NAMALWA (cell line): ENCODE data around the gene RHOBTB1.
"Not testable (repeated sequence)": the region's sequence is repeated elsewhere in the genome, so short reads cannot be mapped to it uniquely, and the experiment has no call there.

Experiments
- DNase-seq: peaks from one replicate; pipeline ENCODE4 v3.0.0-alpha.2; 2015; ENCODE audit warnings: low spot score

RHOBTB1 gene

DNA sequence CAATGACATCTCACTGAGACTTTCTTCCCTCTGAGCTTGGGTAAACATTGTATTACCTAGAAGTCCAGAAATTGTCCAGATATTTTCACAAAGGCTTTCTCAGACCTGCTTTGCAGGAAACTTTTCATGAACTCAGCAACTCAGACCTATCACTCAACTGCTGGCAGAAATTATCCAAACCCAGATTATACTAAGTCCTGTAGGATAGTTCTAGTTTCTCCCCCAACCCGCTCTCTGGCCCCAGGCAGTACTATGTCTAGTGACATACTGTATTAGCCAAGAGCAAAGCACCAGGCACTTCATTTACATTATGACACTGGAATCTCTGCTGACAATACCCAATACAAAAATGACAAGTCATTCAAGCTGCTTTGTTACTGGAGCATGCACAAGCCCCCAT is 75.0 kb downstream of the RHOBTB1 start:
- DNase-seq = no peak

DNA sequence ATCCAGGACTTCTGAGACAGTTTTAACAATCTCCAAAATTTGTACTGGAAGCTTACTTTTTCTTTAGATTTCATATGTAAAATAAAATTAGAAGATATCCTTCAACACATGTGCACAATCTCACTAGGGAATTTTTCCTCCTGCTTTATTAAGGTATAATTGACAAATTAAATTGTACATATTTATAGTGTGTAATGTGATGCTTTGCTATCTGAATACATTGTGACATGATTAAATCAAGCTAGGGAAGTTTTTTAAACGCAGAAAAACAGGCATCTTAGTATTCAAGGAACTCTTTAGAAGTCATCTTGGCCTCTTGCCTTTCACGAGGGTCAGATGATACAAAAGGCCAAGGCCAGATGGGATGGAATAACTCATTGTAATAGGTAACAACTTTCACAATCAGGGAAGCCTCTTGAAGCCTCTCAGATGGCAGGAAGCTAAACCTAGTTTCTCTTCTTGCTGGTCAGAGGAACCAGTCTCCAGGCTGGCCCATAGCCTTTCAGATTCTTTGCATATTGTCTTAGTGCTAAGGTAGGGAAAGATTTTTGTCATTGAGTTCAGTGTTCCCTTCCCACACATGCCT is 78.7 kb downstream of the RHOBTB1 start:
- DNase-seq = no peak

DNA sequence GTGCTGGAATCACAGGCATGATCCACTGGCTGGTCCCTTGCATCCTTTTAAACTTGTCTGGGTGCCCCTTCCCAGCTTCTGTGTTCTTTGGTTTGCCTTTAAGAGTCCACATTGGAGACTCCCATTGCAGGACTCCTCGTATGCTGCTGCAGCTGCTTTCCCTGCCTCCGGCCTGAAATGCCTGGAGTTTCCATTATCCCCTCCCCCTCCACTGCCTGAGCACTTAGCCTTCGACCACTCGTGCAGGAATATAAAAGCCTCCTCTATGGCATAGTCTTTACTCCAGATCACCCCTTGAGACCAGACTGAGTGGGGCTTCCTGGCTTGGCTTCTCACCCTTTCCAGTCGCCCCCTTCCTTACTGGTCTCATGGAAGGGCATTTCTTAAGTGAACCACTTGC is 80.2 kb downstream of the RHOBTB1 start:
- DNase-seq = no peak

DNA sequence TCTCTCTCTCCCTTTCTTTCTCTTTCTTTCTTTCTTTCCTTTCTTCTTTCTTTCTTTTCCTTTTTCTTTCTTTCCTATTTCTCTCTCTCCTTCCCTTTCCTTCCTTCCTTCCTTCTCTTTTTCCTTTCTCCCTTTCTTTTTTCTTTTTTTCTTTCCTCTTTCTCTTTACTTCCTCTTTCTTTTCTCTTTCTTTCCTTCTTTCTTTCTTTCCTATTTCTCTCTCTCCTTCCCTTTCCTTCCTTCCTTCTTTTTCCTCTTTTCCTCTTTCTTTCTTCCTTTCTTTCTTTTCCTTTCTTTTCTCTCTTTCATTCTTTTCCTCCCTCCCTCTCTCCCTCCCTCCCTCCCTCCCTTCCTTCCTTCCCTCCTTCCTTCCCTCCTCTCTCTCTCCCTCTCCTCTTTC is 81.5 kb downstream of the RHOBTB1 start:
- DNase-seq = no peak

DNA sequence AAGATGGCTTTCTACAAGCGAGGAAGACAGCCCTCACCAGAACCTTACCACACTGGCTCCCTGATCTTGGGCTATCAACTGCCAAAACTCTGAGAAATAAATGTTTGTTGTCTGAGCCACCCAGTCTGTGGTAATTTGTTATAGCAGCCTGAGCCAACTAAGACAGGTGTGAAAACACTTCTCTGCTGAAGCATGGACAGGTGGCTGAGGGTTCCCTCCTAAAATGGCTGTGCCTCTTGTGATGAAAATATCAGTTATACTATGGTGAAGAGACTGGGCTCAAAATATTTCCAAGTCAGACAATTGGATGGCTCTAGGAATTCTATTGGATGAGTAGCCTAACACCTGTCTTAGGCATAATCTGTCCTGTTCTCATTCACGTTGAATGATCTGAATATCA is 87.6 kb downstream of the RHOBTB1 start:
- DNase-seq = no peak

DNA sequence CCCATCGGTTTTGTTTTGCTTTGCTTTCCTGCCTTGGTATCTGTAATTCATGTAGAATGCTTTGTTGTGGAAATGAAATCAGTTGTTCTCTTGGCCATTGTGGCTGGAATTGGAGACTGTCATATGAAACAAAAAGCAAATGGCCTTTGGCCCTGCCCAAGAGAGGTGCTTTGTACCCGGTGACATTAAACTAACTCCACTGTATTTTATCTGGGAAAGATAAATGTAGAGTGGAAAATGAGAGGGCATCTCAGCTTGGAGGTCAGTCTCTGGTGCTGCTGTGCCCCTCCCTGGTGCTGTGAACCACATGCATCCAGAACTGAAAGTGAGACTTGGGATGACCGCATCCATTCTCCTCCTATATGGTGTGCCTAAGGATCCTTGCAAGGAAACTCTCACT is 90.3 kb downstream of the RHOBTB1 start:
- no peak for DNase-seq

DNA sequence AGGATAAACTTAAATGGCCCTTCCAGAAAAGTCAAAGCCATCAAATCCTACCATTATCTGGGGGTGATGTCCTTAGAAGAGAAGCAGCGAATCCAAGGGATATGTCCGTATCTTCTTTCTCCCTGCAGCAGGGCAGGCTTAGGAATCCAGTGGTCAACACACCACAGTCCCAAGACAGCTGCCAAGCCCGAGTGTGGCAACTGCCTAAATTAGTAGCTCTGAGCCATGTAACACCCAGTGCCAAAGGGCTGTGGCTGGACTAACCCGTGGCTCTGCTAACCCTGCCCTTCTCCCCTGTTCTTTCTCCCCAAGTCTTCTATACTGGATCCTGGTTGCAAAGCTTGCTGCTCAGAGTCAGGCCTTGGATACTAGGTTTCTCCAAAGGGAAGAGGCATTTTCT is 90.9 kb downstream of the RHOBTB1 start:
- no peak for DNase-seq

DNA sequence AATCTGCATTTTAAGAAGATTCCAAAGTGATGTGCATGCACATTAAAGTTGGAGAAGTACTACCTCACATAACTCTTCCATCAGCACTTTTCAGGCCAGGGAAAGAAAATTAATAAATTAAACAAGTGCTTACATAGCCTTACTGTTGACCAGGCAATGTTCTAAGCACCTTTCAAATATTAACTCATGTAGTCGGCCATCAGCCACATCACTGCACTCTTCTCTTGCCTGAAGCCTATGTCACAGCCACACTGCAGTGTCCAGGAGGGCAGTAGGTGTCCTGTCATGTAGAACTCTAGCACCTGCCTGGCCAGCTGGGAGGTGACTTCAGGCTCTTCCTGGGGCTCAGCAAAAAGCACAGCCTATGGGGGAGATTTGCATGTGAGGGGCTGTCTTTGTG is 94.2 kb downstream of the RHOBTB1 start:
- no peak for DNase-seq

DNA sequence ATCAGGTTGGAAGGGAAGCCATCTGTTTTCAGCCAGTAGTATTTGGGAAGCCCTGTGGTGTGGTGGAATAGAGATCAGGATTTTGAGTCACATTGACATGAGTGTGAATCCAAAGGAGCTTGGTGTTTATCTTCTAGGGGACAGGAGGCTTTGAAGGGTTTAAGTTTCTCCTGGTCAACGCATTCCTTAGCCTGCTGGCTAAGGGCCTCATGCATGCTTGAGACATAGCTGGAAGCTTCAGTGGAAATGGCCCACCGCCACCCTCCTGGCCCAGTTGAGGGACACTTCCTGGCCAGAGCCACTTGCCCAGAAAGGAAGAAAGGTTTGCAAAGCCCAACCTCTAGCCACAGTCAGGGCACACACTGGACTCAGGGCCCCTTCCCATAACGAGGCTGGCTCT is 94.8 kb downstream of the RHOBTB1 start:
- no peak for DNase-seq

DNA sequence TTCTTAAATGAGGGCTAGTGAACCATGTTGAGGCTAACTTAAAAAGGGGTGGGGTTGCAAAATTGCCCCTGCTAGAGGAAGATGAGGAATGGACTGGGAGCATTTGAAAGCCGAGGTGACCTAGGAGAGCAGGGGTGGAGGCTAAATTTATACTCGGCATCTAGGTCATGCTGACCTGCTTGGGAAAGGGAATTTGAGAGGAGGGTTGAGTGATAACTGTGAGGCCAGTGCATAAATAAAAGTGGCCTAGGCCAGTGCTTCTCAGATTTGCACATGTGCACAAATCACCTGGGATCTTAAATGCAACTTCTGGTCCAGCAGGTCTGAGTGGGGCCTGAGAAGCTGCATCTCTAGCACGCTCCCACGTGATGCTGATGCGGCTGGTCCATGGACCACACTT is 95.3 kb downstream of the RHOBTB1 start:
- DNase-seq = no peak

DNA sequence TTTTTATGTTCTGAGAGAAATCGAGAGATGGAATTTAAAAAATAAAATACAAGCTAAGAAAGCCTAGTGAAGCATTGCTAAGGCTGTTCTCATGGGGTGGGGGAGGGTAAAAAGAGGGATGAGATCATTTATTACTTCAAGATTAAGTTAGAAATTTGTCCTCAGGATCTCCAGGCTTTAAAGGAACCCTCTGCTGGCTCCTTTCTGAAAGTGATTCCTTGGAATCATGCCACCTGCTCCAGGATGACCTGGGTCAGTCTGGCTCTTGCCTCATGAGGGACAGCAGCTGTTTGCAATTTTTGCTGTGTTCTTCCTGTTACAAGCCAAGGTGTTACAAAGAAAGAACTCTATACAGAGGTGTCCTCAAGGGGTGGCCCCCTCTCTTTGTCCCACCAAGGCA is 95.9 kb downstream of the RHOBTB1 start:
- DNase-seq = no peak

DNA sequence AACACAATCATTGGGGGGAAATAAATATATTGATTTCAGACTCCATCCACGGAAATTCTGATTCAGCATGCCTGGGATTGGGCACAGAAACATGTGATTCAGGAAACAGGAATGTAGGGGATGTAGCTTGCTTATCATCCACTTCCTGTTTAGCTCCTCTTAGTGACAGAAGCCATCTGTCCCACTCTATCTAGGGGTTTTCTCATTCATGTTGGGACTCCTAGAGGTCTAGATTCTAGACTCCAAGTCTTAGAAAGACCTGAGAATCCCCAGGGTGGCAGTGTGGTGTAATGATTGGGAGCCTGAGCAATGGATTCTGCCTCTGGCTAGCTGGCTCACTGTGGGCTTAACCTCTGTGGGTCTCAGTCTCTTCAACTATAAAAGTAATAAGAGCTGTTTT is 97.8 kb downstream of the RHOBTB1 start:
- DNase-seq = no peak

DNA sequence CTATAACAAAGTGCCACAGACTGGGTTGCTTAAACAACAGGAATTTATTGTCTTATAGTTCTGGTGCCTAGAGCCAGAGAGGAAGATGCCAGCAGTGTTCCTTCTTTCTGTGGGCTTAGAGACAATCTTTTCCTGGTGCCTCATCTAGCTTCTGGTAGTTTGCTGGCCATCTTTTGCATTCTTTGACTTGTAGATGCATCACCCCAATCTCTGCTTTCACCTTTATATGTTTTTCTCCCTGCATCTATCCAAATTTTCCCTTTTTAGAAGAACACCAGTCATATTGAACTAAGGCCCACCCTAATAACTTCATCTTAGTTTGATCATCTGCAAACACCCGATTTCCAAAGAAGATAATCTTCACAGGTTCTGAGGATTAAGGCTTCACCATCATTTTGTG is 98.9 kb downstream of the RHOBTB1 start:
- no peak for DNase-seq

DNA sequence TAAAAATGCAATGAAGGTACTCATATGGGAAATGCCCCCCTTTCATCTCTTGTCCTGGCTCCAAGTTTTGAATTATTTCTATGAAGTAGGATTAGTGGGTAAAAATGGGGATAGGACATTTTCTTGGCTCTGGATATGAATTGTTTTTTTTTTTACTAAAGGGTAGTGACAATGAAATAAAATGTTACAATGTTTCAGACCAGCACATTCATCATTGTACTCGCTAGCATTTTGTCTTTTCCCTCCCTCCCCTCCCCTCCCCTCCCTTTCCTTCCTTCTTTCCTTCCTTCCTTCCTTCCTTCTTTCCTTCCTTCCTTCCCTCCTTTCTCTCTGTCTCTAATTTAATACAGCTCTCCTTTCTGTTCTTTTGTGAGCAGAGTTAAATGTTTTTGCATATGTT is 101.3 kb downstream of the RHOBTB1 start:
- no peak for DNase-seq

DNA sequence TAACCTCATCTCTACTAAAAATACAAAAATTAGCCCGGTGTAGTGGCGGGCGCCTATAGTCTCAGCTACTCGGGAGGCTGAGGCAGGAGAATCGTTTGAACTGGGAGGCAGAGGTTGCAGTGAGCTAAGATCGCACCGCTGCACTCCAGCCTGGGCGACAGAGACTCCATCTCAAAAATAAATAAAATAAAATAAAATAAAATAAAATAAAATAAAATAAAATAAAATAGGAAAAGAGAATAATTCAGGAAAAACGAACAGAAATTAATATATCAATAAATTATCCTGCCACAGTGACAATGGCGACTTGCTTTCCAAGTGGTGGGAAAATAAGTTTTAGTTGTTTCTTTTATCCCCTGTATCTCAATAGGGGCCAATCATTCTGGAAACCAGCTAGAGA is 102.8 kb downstream of the RHOBTB1 start:
- not testable (repeated sequence) for DNase-seq

DNA sequence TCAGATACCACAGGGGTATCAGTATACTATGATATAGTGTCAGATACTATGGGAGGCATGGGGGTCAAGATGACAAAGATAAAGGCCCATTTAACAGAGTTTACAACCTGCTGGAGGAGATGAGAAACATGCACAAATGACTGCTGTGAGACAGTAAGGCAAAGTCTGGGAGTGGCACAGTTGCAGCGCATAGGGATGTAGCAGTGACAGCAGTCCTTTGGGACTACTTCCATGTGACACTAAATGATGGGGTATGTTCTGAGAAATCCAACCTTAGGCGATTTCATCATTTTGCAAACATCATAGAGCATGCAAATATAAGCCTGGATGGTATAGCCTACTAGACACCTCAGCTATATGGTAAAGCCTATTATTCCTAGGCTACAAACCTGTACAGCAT is 108.9 kb downstream of the RHOBTB1 start:
- DNase-seq = no peak

DNA sequence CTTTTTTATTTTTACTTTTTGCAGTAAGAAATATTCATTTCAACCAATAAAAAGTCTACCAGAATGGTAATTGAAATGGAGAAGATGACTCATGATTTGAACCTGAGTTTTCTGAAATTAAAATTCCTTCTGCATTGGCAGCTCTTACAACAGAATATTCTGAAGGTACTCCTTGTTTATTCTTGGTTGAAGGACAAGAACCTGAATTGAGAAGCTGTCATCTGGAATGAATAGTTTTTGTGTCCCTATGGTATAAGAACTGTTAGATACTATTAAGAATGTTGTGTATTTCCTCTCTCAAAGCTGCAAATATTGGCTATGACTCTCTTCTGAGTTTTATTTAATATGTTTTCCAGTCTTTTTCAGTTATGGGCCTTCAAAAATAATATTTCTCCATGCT is 109.6 kb downstream of the RHOBTB1 start:
- no peak for DNase-seq

DNA sequence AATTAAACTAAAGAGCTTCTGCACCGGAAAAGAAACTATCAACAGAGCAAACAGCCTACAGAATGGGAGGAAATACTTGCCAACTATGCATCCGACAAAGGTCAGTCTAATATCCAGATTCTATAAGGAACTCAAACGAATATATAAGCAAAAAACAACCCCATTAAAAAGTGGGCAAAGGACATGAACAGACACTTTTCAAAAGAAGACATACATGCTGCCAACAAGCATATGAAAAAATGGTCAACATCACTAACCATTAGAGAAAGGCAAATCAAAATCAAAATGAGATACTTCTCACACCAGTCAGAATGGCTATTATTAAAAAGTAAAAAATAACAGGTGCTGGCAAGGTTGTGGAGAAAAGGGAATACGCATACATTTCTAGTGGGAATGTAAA is 111.8 kb downstream of the RHOBTB1 start:
- not testable (repeated sequence) for DNase-seq

DNA sequence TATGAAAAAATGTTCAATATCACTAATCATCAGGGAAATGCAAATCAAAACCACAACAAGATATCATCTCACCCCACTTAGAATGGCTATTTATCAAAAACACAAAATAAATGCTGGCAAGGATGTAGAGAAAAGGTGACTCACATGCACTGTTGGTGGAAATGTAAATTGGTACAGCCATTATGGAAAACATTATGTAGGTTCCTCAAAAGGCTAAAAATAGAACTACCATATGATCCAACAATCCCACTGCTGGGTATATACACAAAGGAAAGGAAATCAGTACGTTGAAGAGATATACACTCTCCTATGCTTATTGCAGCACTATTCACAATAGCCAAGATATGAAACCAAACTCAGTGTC is 115.5 kb downstream of the RHOBTB1 start:
- DNase-seq = no peak

DNA sequence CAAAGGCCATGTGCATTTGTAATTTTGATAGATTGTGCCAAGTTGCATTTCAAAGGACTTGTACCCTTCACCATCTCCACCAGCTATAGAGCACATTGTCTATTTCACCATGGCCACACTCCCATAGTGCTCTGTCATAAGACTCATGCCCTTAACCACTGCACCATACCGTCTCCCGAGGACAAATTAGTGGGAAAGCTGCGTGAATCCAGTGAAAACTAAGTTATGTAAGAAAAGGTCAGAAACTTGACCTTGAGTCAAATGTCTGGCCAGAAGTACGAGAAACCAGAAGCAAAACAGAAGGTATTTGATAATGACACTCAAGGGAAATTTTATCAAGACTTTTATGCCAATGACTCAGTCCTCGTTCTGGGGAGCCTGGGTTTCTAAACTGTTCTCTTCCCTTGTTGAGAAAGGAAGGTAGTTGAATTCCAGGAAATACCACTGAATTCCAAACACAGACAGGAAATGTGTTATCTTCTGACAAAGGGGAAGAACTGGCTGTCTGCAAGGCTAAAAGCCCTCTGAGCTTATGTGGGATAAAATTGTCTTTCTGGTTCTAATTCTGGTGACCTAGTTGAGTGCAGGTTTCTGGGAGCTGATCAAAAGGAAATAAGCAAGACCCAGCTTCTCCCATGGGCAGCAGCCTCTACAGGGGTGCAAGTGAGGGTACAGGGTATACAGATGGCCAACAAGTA is 116.0 kb downstream of the RHOBTB1 start:
- no peak for DNase-seq

DNA sequence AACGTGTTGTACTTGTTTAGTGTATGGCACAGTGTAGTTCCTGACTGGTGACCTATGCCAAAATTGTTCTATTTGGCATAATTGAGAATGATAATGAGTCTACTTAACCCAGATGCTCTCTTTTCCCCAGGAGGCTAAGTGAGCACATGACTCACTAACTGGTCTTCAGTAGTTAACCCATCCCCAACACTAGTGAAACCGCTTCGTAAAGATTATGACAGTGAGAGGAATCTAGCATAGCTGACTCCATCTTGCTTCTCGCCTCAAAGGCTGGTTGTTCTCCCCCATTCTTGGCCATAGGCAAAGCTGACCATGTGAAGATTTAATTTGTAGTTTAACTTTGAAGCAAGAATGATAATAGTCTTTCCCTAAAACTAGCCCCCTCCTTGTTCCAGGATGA is 118.5 kb downstream of the RHOBTB1 start:
- DNase-seq = no peak

DNA sequence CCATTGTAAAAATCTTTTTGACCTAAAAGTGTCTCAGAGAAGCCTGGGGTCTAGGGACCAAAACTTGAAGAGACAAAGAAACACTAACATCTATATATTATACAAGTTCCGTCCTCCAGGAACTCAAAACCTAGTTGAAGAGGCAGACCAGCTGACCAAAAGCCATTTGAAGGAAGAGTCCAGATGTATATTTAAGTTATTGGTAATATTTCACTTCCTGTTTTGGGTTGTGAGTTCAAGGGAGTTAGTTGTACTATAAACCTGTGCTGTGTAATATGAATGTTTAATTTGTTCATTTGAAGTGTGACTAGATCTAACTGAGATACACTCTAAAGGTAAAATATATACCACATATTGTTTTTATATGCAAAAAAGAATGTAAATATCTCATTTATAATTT is 120.7 kb downstream of the RHOBTB1 start:
- no peak for DNase-seq

DNA sequence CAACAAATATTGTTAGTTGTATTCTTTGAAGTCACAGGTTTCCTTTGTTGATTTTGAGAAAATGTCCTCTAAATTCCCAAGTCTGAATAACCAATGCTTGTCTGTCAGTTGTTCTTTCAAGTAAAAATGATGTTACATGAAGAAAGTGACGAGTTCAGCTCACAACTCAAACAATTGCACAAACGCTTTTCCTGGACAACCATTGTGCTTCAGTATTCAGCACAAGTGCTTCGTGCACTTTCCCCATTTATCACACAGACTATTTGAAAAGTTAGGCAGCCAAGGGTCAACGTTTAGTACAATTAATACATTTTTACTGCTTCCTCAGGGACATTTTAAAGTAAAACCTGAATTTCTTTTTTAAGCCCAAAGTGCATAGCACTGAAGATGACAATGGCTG is 121.2 kb downstream of the RHOBTB1 start:
- DNase-seq = no peak

DNA sequence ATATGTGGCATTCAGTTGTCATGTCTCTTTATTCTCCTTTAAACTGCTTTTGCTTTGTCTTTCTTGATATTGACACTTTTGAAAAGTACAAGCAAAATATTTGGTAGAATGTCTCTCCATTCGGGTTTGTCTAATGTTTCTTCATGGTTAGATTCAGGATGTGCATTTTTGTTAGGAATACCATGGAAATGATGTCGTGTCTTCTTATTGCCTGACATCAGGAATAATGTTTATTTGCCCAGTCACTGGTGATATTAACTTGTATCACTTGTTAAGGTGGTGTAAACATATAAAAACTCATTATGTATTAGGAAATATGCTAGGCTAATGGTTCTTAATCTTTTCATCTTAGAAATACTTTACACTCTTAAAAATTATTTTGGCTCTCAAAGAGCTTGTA is 122.3 kb downstream of the RHOBTB1 start:
- DNase-seq = no peak
